ENCODE results near the gene ZNF385D.

Gene ZNF385D

DNA sequence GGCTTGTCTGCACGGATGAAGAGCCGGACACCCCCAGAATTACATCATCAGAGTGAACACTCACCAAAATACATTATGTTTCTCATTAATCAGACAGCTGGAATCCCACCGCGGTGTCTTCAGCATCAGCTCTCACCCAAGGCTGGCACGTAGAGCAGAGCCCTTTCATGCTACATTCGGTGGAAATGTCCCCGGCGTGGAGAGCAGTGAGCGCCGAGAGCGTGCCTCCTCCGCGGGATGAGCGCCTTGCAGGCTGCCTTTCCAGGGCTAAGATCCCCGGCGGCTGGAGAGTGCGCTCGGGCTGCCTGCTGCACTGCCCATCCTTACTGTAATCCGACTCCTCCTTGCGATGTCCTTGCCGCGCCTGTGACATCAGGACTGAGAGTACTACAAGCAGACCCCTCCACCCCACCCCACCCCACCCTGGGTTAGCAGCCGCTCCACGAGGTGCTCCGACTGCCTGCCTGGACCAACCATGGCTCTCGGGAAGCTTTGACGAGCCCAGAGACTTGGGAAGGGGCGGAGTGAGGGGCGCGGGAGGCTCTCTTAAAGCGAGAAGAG, at the start of gene ZNF385D:
Gene ZNF385D (minus strand): TSS at position 380 of the 561 bp plus-strand sequence. CDS start 294 bp downstream, at position 86.
- no peak for DNase-seq

GRCh38 chr3:21798356-21799088, 47.5 kb upstream of the ZNF385D start:
- no peak for DNase-seq

GRCh38 chr3:21795921-21796320, 44.9 kb upstream of the ZNF385D start:
- DNase-seq = no peak

- DNase-seq = no peak
Measured at GRCh38 chr3:21795152-21795837, 44.3 kb upstream of the ZNF385D start.

- DNase-seq = no peak
Measured at GRCh38 chr3:21794291-21794690, 43.3 kb upstream of the ZNF385D start.

GRCh38 chr3:21792176-21792575, 41.2 kb upstream of the ZNF385D start:
- DNase-seq = no peak

DNA sequence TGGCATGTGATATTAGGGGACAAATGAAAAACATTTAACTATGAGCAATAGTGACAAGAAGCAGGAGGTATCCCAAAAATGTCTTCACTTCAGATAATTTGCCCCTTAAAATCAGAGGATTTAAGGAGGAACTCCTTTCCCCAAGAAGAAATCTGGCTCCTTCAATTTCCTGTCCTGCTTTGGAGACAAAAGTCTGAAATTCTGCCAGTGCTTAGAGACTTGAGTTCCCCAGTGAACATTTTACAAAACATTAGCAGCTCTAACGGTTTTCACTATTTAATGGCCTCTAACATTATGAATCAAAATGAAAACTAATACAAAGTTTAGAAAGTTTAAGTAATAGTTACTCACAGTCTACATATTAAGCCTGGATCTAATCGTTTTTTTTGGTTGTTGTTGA, 40.3 kb upstream of the ZNF385D start:
- no peak for DNase-seq

GRCh38 chr3:21790466-21790865, 39.5 kb upstream of the ZNF385D start:
- DNase-seq = no peak

DNA sequence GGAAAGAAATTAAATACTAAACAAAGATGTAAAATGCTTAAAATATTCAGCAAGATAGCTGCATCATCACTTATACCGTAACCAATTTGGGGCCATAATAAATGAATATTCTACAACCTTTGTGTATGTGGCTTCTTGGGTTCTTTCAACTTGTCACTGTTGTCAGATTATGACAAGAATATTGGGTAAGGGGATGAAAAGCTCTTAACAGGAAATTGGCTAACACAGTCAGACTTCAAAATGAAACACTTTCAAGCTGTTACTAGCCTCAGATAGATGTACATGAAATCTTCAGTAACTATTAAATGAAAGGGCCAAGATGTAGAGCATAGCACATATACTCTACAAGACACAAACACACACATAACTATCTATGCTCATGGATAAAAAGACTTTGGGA, 38.7 kb upstream of the ZNF385D start:
- DNase-seq = no peak

GRCh38 chr3:21786438-21786797, 35.4 kb upstream of the ZNF385D start:
- DNase-seq = no peak

GRCh38 chr3:21785765-21786437, 34.9 kb upstream of the ZNF385D start:
- no peak for DNase-seq

DNA sequence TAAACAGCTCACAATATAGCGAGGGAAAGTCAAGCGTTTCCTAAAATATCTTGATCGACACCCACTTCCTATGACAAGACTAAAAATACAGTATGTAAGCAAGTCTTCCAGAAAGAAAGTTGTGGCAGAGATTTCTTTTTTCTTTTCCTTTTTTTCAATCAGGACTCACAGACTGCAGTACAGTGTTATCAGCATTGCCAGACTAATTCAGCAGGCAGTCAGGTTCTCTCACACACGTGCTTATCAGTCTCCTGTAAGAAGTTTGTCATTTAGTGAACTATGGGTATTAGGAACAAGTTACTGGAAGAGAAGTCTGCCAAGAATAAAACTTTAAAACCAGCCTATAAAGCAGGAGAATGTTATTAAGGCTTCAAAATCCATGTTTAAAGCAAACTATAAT, 32.8 kb upstream of the ZNF385D start:
- DNase-seq = no peak

DNA sequence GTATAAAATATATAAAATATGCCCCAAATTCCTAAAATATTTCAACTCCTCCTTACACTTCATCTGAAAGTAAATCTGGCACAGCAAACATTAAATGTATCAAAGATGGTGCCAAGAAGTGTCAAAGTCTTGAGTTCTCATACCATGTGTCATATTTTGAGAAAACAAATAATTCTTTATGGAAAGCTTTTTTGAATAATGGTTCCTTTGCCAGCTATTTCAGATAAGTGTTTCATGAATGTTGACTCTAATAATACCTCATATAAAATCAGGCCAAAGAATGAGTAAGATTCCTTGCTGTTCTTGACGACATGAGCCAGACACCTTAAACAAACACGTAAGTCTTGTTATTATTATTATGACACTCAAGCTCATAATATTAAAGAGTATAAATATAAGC, 30.3 kb upstream of the ZNF385D start:
- DNase-seq = no peak

GRCh38 chr3:21779909-21780308, 28.9 kb upstream of the ZNF385D start:
- DNase-seq = no peak

GRCh38 chr3:21778715-21779114, 27.7 kb upstream of the ZNF385D start:
- DNase-seq = no peak

DNA sequence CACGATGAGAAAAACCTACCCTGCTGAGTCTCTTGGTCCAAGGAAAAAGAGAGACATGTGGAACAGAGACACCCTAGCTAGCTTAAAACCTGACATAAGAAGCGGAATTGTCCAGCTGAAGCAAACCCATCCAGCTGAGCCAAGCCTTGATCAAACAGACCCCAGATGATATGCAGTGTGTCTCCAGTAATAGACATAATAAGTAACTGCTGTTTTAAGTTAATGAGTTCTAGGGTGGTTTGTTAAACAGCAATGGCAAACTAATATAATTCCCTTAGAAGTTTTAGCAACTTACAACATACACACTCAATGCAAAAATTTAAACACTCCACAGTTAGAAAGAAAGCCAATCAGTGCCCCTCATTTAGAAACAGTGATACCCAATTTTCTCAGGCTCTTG, 26.8 kb upstream of the ZNF385D start:
- no peak for DNase-seq

GRCh38 chr3:21766002-21766401, 15.0 kb upstream of the ZNF385D start:
- no peak for DNase-seq

GRCh38 chr3:21755896-21756295, 4.9 kb upstream of the ZNF385D start:
- no peak for DNase-seq

GRCh38 chr3:21754839-21755238, 3.8 kb upstream of the ZNF385D start:
- no peak for DNase-seq

DNA sequence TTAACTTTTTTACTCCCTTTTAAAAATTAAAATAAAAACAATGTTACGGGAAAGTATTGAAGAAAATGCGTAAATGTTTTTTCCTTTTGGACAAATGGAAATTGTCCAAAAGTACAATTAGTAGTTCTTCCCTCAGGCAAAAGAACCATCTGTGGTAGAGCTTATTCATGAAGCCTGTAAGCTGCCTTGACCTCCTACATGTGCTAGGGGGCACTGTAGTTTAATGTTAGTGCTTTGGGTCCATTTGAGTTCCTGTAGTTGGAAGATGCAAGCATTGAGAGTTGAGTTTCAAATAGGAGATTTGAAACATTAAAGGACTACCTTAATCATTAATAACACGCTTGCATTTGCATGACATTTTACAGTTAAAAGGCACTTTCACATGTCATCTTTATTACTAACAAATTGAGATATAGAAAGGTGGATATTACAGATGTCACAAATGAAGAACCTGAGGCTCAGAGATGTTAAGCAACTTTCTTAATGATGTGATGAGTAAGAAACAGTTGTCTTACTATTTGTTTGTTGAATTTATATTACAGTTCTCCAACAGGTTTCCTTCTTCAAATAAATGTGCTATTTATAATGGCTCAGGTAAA, 1.8 kb upstream of the ZNF385D start:
- no peak for DNase-seq

GRCh38 chr3:21751886-21752285, 876 bp upstream of the ZNF385D start:
- DNase-seq = no peak

GRCh38 chr3:21750080-21750696, 822 bp downstream of the ZNF385D start:
- no peak for DNase-seq

GRCh38 chr3:21747966-21748555, 2.9 kb downstream of the ZNF385D start:
- DNase-seq = no peak

Measured in DMS79 (cell line).